K562 (cell line): Measurements from ENCODE around the gene BTN3A1. TPM values are rescaled to one million over a fixed set of nuclear protein-coding genes. Genes with fewer than 3 reads are reported as not detected.

Experiments
- ATAC-seq: fragments of 200-7000 bp; cut with Tn5 transposase; 3 replicates; pipeline ENCODE4 v1.9.1; 2020; ENCODE audit warnings: moderate library complexity
- BruUV-seq: library from RNA; stranded (reverse); fragments of 400-500 nt; replicated peaks from 2 replicates; lab custom pipeline; 2021; lab: Mats Ljungman, UMichigan
- CTCF ChIA-PET: fragments of 300-600 bp; formaldehyde crosslinking; extraction: SDS; loops from one replicate; lab custom pipeline; 2021; ENCODE audit warnings: low intra/inter-chr PET ratio; lab: Yijun Ruan, JAX
- POLR2A ChIA-PET: fragments of 300-600, 350-650 bp; sonication (Branson Sonifier 250); formaldehyde crosslinking; extraction: SDS; loops from one replicate; lab custom pipeline; 2021; ENCODE audit warnings: antibody characterized with exemption, inconsistent platforms; lab: Yijun Ruan, JAX
- DNase-seq, 4 experiments: peaks; one replicate each; pipeline versions ENCODE4 v3.0.0 to v3.0.0-alpha.2; 2011 to 2018; ENCODE audit warnings: low spot score in 3 of 4, mixed read lengths in 3 of 4; ENCODE audit errors: extremely low read depth in 1 of 4
- FAIRE-seq: peaks from 2 replicates; lab custom pipeline; 2011; peaks lifted over from hg19 to GRCh38; lab: Jason Lieb, UNC
- H2AFZ ChIP-seq: 2 replicates; pipeline ENCODE4 v1.6.0; 2011; ENCODE audit warnings: low read depth, low read length, control low read depth, inconsistent platforms
- H3K27ac ChIP-seq: fragments of 200-600 bp; 3 replicates; pipeline ENCODE4 v1.8.0; 2011; ENCODE audit warnings: low read depth, mild to moderate bottlenecking, control low read depth, inconsistent platforms, low read length, moderate library complexity, mixed read lengths; ENCODE audit errors: extremely low read depth
- H3K27me3 ChIP-seq, 2 experiments: fragments of 300-600 bp in 1 of 2; 2 replicates in 1 of 2; 3 replicates in 1 of 2; pipeline versions ENCODE4 v1.6.0 to v1.8.0; 2011; ENCODE audit warnings: inconsistent platforms in 2 of 2, low read length in 2 of 2, mild to moderate bottlenecking in 1 of 2, mixed read lengths in 1 of 2, moderate library complexity in 1 of 2; ENCODE audit not compliant: control insufficient read depth in 2 of 2, insufficient read depth in 2 of 2
- H3K36me3 ChIP-seq: fragments of 300-600 bp; 3 replicates; pipeline ENCODE4 v1.8.0; 2011; ENCODE audit warnings: mild to moderate bottlenecking, low read length, inconsistent platforms; ENCODE audit not compliant: control insufficient read depth, insufficient read depth
- H3K4me1 ChIP-seq, 2 experiments: fragments of 200-600 bp in 1 of 2; replicated peaks in 1 of 2; 2 replicates in 1 of 2; 3 replicates in 1 of 2; pipeline versions ENCODE4 v1.5.1 to v1.8.0; 2011; ENCODE audit warnings: inconsistent platforms in 2 of 2, low read length in 2 of 2, mild to moderate bottlenecking in 1 of 2, mixed read lengths in 1 of 2, moderate library complexity in 1 of 2; ENCODE audit not compliant: control insufficient read depth in 2 of 2, insufficient read depth in 2 of 2
- H3K4me2 ChIP-seq: 2 replicates; pipeline ENCODE4 v1.6.1; 2011; ENCODE audit warnings: low read length, control low read depth, inconsistent platforms, mixed read lengths; ENCODE audit not compliant: insufficient read depth
- H3K4me3 ChIP-seq: fragments of 200-600 bp; sonication (generic), shearing (Covaris generic); 2 replicates; pipeline ENCODE4 v1.5.1; 2016; ENCODE audit warnings: control low read depth, inconsistent platforms
- H3K79me2 ChIP-seq: fragments of 200-600 bp; 3 replicates; pipeline ENCODE4 v1.8.0; 2011; ENCODE audit warnings: low read length, inconsistent platforms; ENCODE audit not compliant: control insufficient read depth, insufficient read depth
- H3K9ac ChIP-seq, 2 experiments: 2 replicates each; pipeline versions ENCODE4 v1.6.0 to v1.6.1; 2011; ENCODE audit warnings: low read depth in 2 of 2, low read length in 2 of 2, control low read depth in 1 of 2, inconsistent platforms in 1 of 2, mild to moderate bottlenecking in 1 of 2, mixed read lengths in 1 of 2; ENCODE audit not compliant: insufficient read depth in 1 of 2
- H3K9me1 ChIP-seq: one replicate; pipeline ENCODE4 v1.6.0; 2011; ENCODE audit warnings: inconsistent platforms, mild to moderate bottlenecking, low read length, moderate library complexity; ENCODE audit not compliant: control insufficient read depth, insufficient read depth
- H3K9me3 ChIP-seq: replicated peaks from 2 replicates; pipeline ENCODE4 v1.5.1; 2011; ENCODE audit warnings: low read depth, low read length, inconsistent platforms; ENCODE audit not compliant: control insufficient read depth, insufficient read depth
- H4K20me1 ChIP-seq: replicated peaks from 2 replicates; pipeline ENCODE4 v1.6.1; 2011; ENCODE audit warnings: low read length, inconsistent platforms, mixed read lengths; ENCODE audit not compliant: control insufficient read depth, insufficient read depth
- C11orf30 ChIP-seq: fragments of 450-650 bp; IDR thresholded peaks from 2 replicates; pipeline ENCODE4 v1.6.1; 2016; ENCODE audit warnings: low read depth, mild to moderate bottlenecking
- MECOM ChIP-seq: fragments of 250-450 bp; sonication (Bioruptor Pico); IDR thresholded peaks from 2 replicates; pipeline ENCODE4 v1.8.0; 2022; ENCODE audit warnings: inconsistent platforms
- MITF ChIP-seq: IDR thresholded peaks from 2 replicates; pipeline ENCODE4 v1.6.1; 2014; ENCODE audit warnings: antibody characterized with exemption
- ZEB2 ChIP-seq: fragments of 450-650 bp; IDR thresholded peaks from 2 replicates; pipeline ENCODE4 v1.6.1; 2016
- ZNF316 ChIP-seq: fragments of 450-650 bp; IDR thresholded peaks from 2 replicates; pipeline ENCODE4 v1.6.1; 2016
- ZNF780A ChIP-seq: fragments of 250-450 bp; sonication (Bioruptor Pico); IDR thresholded peaks from 2 replicates; pipeline ENCODE4 v1.5.0; 2021; ENCODE audit warnings: mild to moderate bottlenecking
- in situ Hi-C: fragments of 300-500 bp; cut with MboI; formaldehyde crosslinking; loops from 4 replicates; pipeline ENCODE4 v1.15.0; 2018; ENCODE audit warnings: inconsistent platforms, mixed read lengths
- intact Hi-C: fragments of 100-400 bp; cut with micrococcal nuclease; formaldehyde crosslinking; loops from 2 replicates; pipeline ENCODE4 v1.14.2; 2022
- polyA plus RNA-seq, 8 experiments: library from polyadenylated mRNA; depleted of rRNA in 4 of 8; stranded (reverse) in 5 of 8; unstranded in 3 of 8; fragments of >200 nt; fragmentation: Nextera tagmentation in 2 of 8; fragmentation: Illumina TruSeq in 1 of 8; extraction: Ambion mirVana in 2 of 8; extraction: Trizol in 1 of 8; gene quantifications; 2 replicates each; pipeline versions ENCODE4 v1.2.1 to v1.2.3, GENCODE V29; 2011 to 2014; ENCODE audit warnings: inconsistent platforms in 1 of 8, missing spikeins in 1 of 8
- total RNA-seq, 7 experiments: library from RNA; depleted of rRNA in 6 of 7; stranded (reverse); fragments of >200 nt in 6 of 7; fragmentation: Illumina TruSeq in 2 of 7; extraction: Trizol in 2 of 7; gene quantifications; 2 replicates each; pipeline versions ENCODE4 v1.2.1 to v1.2.3, GENCODE V29; 2011 to 2021; ENCODE audit warnings: low replicate concordance in 1 of 7

The BTN3A1 gene
- total and polyA plus RNA-seq, 9 of the 15 experiments (the other 6 are each of a cell fraction or from before 2014, with no cell fraction given): 0.84 to 8.5 (median 3.9) TPM

- no peaks in the 10 kb centered on the region for H3K9me3 ChIP-seq
- no peaks in the 10 kb centered on the region for H3K27me3 ChIP-seq
- POLR2A ChIA-PET: no interaction called here
- no TSS peak for BruUV-seq
- H3K4me1 ChIP-seq: peaks cover 10 to 20% of the 10 kb centered on the region in 2 experiments
- no peak overlapping the region for H3K4me2 ChIP-seq
- FAIRE-seq (no peak), ATAC-seq (no peak), DNase-seq (no peak)
- H4K20me1 ChIP-seq: no peaks in the 10 kb centered on the region
- H3K9ac ChIP-seq: no peak overlapping the region
- no peak overlapping the region for H3K4me3 ChIP-seq
- peaks cover 3% of the 10 kb centered on the region for H3K9me1 ChIP-seq
- H3K36me3 ChIP-seq: 0 out of 3 replicates have a peak, but pooled peaks cover 2% of the 10 kb centered on the region
- H3K27ac ChIP-seq: no peak overlapping the region
- in situ Hi-C loops (no loop called here), intact Hi-C loops (loop anchor here (1.0 kb wide), 1 partner anchor 33 kb away; no protein-coding TSS in a partner anchor)
- peaks cover 6% of the 10 kb centered on the region for H3K79me2 ChIP-seq
- TF ChIP-seq ZEB2 (no peak), C11orf30 (peak; percentile 18; the same call in 1 of the 2 replicates), MECOM (CRISPR knock-in tag) (no peak), MITF (no peak), ZNF316 (peak; percentile 63), ZNF780A (CRISPR knock-in tag) (no peak)
- CTCF ChIA-PET: interaction anchor here (0.6 kb wide), 1 partner anchor 138 kb away, joined by 3 read pairs; no protein-coding TSS in a partner anchor
- no peak overlapping the region for H2AFZ ChIP-seq
Observed at GRCh38 chr6:26387565-26387964, 14.5 kb upstream of the BTN3A1 start.
